OCI-LY7 (cell line): ENCODE measurements around the gene EIF5A2. TPM values are rescaled to one million over a fixed set of nuclear protein-coding genes. Genes with fewer than 3 reads are reported as not detected.

Experiments used
- BruUV-seq: library from RNA; stranded (reverse); fragments of 400-500 nt; replicated peaks from 2 replicates; lab custom pipeline; 2021; lab: Mats Ljungman, UMichigan
- CTCF ChIA-PET: fragments of 300-600 bp; sonication (Branson Sonifier 250); formaldehyde crosslinking; loops from one replicate; lab custom pipeline; 2022; ENCODE audit warnings: antibody characterized with exemption; ENCODE audit not compliant: unreplicated experiment; lab: Charles Lee
- POLR2A ChIA-PET: fragments of 300-600 bp; sonication (Branson Sonifier 250); formaldehyde crosslinking; loops from one replicate; lab custom pipeline; 2022; ENCODE audit warnings: antibody characterized with exemption; lab: Charles Lee
- DNase-seq: peaks from one replicate; pipeline ENCODE4 v3.0.0-alpha.2; 2015; ENCODE audit warnings: low spot score
- H2AFZ ChIP-seq: fragments of 200-600 bp; sonication (generic), shearing (Covaris generic); 2 replicates; pipeline ENCODE4 v1.6.1; 2014; ENCODE audit warnings: mild to moderate bottlenecking, antibody characterized with exemption, low read length, moderate library complexity
- H3K27ac ChIP-seq: fragments of 200-600 bp; sonication (generic); 2 replicates; pipeline ENCODE4 v1.5.1; 2014; ENCODE audit warnings: mixed run types, low read depth, mild to moderate bottlenecking, moderate library complexity, low read length, inconsistent platforms; ENCODE audit not compliant: poor library complexity, severe bottlenecking
- H3K36me3 ChIP-seq: fragments of 200-600 bp; sonication (generic); 2 replicates; pipeline ENCODE4 v1.6.1; 2014; ENCODE audit warnings: mild to moderate bottlenecking, antibody characterized with exemption, low read length, moderate library complexity, mixed read lengths; ENCODE audit not compliant: insufficient read depth
- H3K4me1 ChIP-seq: fragments of 200-600 bp; sonication (generic); 2 replicates; pipeline ENCODE4 v1.5.1; 2014; ENCODE audit warnings: mild to moderate bottlenecking, low read length; ENCODE audit not compliant: insufficient read depth, poor library complexity, severe bottlenecking
- H3K4me2 ChIP-seq: fragments of 200-600 bp; sonication (generic); 2 replicates; pipeline ENCODE4 v1.6.1; 2014; ENCODE audit warnings: mild to moderate bottlenecking, low read length
- H3K4me3 ChIP-seq: fragments of 200-600 bp; sonication (generic); 2 replicates; pipeline ENCODE4 v1.5.1; 2014; ENCODE audit warnings: mild to moderate bottlenecking, low read depth, low read length; ENCODE audit not compliant: poor library complexity, severe bottlenecking
- H3K79me2 ChIP-seq: fragments of 200-600 bp; sonication (generic); 2 replicates; pipeline ENCODE4 v1.6.1; 2016; ENCODE audit warnings: low read depth, mild to moderate bottlenecking, low read length, moderate library complexity, mixed read lengths; ENCODE audit not compliant: insufficient read depth
- H3K9me2 ChIP-seq: fragments of 200-600 bp; sonication (generic); 2 replicates; pipeline ENCODE4 v1.6.1; 2016; ENCODE audit warnings: mild to moderate bottlenecking, low read length, mixed read lengths; ENCODE audit not compliant: insufficient read depth
- H3K9me3 ChIP-seq: fragments of 200-600 bp; sonication (generic); 2 replicates; pipeline ENCODE4 v1.6.1; 2014; ENCODE audit warnings: mild to moderate bottlenecking, mixed run types, low read length, mixed read lengths
- H4K20me1 ChIP-seq: fragments of 200-600 bp; sonication (generic); 2 replicates; pipeline ENCODE4 v1.6.1; 2014; ENCODE audit warnings: mild to moderate bottlenecking, antibody characterized with exemption, low read length, moderate library complexity, mixed read lengths; ENCODE audit not compliant: insufficient read depth
- CTCF ChIP-seq: fragments of 200-600 bp; sonication (generic); conservative IDR thresholded peaks from 2 replicates; pipeline ENCODE4 v1.5.1; 2014; ENCODE audit warnings: mild to moderate bottlenecking, antibody characterized with exemption, low read length, moderate library complexity, mixed read lengths
- EZH2phosphoT487 ChIP-seq: fragments of 200-600 bp; sonication (generic); IDR thresholded peaks from 2 replicates; pipeline ENCODE4 v1.6.1; 2018; ENCODE audit warnings: low read depth, borderline replicate concordance, mild to moderate bottlenecking, mixed run types, antibody characterized with exemption, low read length, moderate library complexity, mixed read lengths
- intact Hi-C: fragments of 100-400 bp; cut with micrococcal nuclease; formaldehyde crosslinking; loops from one replicate; pipeline ENCODE4 v1.10.0; 2022; ENCODE audit not compliant: unreplicated experiment
- total RNA-seq, 2 experiments: library from RNA; depleted of rRNA in 1 of 2; stranded (reverse); fragments of >200 nt in 1 of 2; shearing (Covaris generic) in 1 of 2; gene quantifications; 2 replicates each; pipeline ENCODE4 v1.2.3, GENCODE V29; 2014 to 2022

The EIF5A2 gene
- total RNA-seq, 2 experiments from 2014 or later: 3.1 to 21.9 TPM

GRCh38 chr3:170839518-170840100 lies 68.8 kb downstream of the EIF5A2 start:
- no peak for TF ChIP-seq EZH2phosphoT487
- TF ChIP-seq CTCF: no peak
- intact Hi-C loops: no loop called here
- Histone ChIP-seq H3K27ac (no peak overlapping the region), H3K9me3 (no peaks in the 10 kb centered on the region), H2AFZ (no peak overlapping the region), H3K4me1 (no peaks in the 10 kb centered on the region), H3K36me3 (no peaks in the 10 kb centered on the region), H3K9me2 (no peaks in the 10 kb centered on the region), H3K79me2 (no peaks in the 10 kb centered on the region), H3K4me2 (no peak overlapping the region), H3K4me3 (no peak overlapping the region), H4K20me1 (no peaks in the 10 kb centered on the region; the same call in 1 of the 2 replicates)
- CTCF ChIA-PET: no interaction called here
- DNase-seq: no peak
- no TSS peak for BruUV-seq
- POLR2A ChIA-PET: interaction anchor here (0.6 to 1.0 kb wide), 2 partner anchors 30 to 366 kb away, joined by 3 read pairs; no protein-coding TSS in a partner anchor

Other genes starting within 250 kb of the EIF5A2 start
- 32.9 and 51.7 TPM in 2 replicates for gene RPL22L1, start 38.4 kb downstream of the EIF5A2 start, total RNA-seq (2014; rRNA removed; shearing (Covaris generic))
- gene RPL22L1, start 38.4 kb downstream of the EIF5A2 start, total RNA-seq (2022): 49.3 and 58.9 TPM in 2 replicates
- not detected in 2 replicates for gene SLC2A2, start 118.1 kb upstream of the EIF5A2 start, total RNA-seq (2014; rRNA removed; shearing (Covaris generic))
- not detected in 2 replicates for gene SLC2A2, start 118.1 kb upstream of the EIF5A2 start, total RNA-seq (2022)